Stromal cell of bone marrow (primary cell): ENCODE data around the gene PIK3AP1.

ENCODE experiments used
- DNase-seq: peaks from one replicate; pipeline ENCODE4 v3.0.0-alpha.2; 2012; ENCODE audit warnings: low read depth

Gene PIK3AP1

DNA sequence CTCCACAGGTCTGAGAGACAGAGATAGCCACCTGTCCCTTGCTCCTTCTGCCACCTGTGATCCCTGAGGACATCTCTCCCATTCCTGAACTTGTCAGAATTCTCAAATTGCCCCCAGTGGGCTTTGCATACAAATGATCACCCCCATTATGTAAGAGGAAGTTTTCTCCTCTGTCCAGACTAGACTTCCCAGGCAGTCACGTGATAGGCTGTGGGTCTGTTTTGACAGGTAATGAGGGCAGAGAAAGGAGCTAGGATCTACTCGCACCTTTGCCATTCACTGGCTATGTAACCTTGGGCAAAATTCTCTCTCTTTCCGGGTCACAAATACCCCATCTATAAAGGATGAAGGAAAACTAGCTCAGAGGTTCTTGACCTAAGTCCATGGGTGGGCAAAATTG is 112.1 kb downstream of the PIK3AP1 start:
- no peak for DNase-seq

DNA sequence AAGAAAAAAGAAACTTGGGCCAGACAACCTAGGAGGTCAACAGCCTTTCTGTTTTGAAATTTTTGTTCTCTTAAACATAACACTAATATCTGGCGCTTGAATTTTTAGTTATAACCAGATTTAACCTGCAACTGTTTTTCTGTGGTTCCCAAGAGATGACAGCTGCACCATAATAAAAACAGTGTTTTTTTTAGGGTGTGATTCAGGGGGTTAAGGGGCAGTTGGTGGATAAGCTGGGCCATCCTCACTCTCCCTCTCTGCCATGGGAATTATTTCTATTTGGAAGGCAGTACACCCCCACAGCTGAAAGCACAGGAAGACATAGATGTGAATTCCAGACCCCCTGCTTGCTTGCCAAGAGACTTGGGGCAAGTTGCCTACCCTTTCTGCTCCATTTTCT is 113.4 kb downstream of the PIK3AP1 start:
- no peak for DNase-seq

DNA sequence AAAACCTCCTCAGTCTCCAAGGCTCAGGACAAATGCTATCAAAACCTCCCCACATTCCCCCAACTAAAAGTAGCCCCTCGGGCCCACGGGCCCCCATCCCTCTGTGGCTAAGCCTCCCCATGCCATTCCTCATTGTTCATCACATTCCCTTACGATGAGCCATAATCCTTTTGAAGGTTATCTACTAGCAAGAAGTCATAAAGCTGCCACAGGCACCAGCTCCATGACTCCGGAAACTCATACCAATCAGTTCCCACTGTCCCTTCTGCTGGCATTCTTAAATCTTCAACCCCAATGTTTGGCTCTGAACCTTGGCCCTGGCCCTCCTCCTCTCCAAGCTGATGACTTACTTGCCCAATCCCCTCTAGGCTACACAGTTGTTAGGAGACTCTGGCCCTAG is 114.1 kb downstream of the PIK3AP1 start:
- no peak for DNase-seq

DNA sequence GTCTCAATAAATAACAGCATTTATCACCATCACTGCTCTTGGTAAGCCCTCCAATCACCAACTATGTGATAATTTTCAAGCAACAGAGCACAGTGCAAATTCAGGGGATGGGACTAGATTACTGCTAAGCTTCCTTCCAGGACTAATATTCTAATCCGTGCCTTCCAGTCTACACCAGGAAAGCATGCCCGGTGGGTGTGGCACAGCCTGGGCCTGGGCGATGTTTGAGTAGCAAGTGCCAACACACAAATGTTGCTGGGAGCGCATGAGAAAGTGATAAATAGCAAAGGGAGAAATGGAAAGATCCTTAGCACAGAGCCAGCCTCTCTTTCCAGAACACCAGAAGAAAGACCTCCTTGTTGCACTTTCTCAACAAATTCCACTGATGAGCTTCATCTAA is 120.0 kb downstream of the PIK3AP1 start:
- no peak for DNase-seq

DNA sequence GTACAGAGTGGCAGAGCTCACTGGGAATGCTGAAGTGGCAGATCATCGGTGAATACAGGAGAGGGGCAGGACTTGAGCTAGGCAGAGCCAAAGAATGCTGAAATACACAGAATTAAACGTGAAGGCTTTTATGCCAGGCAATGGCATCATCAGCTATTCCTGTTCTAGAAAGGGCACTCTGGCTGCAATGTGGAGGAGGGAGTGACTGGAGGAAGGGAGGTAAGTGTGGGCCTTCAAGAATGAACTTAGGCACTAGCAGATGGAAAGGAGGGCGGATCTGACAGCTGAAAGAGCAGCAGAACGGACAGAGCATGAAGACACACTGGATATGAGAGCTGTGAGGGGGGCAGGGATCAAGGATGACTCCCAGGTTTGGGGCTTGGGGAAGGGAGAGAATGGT is 121.5 kb downstream of the PIK3AP1 start:
- DNase-seq, result no peak

DNA sequence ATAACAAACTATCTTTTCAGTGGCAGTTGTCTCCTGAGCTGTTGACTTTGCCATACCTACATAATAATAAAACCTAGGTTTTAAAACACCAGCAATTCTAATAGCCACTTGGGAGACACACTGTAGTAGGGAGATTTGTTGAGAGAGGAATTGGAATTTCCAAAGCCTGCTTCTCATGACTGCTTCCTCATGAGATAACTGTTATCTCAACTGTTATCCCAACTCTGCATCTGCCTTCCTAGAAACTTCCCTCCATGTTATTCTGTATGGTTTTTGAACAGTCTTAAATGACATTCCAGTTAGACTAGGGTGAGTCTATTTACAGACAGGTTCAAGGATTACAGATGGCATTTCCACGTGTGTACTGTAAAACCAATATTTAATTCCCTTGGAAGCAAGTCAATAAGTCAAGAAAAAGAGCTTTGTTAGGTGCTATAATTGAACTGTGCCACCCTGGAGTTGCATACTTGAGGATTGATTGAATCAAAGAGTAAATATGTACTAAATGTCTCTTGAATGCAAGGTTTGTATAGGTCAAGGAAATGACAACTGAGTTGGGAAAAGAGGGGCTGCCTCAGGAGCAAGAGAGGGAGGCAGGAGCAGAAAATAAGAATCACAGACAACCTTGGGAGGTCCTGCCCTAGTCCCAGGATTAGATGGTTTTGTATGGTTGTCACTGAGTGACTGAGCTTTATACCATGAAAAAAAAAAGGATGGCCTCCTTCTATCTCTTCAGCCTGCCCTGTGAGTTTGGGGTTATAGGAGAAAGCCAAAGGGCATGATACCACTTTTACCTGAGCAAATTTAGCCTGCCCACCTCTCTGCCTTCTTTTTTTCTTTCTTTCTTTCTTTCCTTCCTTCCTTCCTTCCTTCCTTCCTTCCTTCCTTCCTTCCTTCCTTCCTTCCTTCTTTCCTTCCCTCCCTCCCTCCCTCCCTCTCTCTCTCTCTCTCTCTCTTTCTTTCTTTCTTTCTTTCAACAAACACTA is 123.6 kb downstream of the PIK3AP1 start:
- no peak for DNase-seq

DNA sequence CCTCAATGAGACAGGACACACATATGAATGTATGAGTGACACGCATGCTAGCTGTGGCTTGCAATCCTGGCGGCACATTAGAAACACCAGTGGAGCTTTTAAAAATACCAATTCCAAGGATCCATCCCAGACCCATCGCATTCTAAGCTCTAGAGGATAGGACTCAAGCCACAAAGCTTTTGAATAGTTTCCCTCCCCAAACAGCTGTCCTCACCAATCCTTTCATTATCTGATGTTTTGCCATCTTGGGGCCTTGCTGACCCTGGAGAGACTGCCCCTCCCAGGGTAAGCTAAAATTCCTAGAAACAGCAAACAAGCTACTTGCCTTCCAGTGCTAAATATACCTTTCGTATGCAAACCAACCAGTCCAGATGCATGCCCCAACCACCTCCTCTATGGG is 124.6 kb downstream of the PIK3AP1 start:
- no peak for DNase-seq

DNA sequence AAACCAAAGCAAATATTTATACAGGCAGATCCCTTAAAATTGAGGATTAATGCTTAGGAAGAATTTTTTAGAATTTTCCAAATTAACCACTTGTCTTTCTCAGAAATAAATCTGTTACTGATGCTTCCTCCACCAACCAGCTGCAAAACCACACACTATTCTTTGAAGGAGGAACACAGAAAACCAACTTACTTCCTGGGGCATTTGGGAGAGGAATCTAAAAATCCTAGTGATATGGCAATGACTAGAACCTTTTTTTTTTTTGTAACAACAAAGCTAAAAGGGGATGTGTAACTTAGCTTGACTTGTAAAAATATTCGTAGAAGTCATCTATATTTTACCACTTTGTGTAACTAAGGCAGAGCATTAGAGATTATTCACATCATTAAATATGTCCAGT is 128.4 kb downstream of the PIK3AP1 start:
- DNase-seq, result no peak

DNA sequence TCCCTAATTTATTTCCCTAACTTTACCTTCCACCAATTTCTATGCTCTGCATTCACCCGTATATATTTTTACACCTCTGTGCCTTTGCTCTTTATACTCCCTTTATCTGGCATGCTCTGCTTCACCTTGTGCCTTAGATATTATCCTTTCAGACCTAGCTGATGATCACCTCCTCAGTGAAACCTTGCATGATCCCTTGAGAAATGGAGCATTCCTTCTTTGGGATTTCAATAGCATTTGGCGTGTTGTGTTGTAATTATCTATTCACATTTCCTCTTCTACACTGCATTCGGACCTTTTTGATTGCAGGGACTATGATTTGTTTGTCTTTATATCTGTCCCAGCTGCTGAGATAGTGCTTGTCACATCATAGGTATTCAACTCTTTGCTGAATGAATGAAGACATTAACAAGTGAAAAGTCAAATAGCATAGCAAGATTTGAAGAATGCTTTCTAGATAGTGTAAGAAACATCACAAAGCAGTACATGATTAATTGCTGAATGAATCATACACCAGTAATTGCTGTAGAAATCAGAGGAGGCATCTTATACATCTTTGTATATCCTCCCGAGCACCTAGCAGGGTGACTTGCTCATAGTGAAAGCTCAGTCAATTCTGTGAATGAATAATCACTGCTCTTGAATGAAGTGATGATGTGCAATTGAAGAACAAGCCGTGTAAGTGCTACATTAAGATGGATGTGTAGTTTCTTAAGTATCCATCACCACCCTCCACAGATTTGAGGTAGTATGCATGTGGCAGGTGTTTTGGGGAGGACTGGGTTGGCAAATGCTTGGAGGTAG is 131.5 kb downstream of the PIK3AP1 start:
- no peak for DNase-seq

DNA sequence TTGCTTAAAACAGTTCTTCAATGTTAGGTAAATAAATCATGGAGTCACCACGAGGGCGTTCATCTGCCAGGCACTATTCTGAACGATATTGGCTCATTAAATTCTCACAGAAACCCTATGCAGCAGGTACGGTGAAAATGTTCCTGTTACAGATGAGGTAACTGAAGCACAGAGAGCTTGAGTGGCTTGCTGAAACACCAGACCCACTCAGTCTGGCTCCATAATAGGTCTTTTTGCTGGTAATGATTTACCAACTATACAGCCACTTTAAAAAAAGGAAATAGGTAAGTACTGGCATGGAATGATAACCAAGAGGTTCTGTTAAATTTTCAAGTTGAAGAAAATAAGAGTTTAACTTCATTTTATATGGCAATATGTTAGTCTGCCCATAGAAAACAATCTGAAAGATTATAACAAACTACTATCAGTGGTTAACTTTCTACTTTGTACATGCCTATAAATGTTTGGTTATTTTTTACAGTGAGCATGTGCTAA is 132.2 kb downstream of the PIK3AP1 start:
- no peak for DNase-seq

DNA sequence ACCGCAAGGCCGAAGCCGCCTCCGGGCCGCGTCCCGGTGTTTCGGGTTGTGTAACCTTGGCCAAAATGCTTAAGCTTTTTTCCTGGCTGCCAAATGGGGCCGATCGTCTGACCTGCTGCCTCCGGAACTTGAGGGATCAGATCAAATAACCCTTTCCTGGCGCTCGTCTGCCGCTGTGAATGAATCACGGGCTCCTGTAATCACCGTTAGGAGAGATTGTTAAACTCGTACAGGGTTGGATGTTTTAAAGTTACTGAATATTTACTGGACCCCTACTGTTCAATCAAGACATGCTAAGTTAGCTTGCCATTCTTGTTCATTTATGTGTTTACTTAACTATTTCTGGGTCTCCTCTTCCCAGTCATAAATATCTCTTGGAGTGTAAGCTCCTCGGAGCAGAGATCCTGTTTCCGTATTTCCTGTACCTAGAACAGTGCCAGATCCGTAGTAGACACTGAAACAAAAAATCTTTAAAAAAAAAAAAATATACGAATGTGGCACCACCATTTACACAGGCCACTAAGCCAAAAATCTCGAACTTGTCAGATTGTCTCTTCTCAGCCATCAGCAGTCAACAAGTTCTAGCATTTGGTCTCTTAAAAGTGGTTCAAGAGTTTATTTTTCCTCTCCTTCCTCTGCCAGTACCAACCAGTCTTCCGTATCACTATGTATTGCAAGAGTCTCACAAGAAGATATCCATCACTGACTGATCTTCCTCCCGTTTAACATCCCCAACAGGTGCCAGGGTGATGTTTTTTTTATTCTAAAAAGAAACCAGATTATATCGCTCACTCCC is 132.9 kb downstream of the PIK3AP1 start:
- peak; percentile 69 for DNase-seq

DNA sequence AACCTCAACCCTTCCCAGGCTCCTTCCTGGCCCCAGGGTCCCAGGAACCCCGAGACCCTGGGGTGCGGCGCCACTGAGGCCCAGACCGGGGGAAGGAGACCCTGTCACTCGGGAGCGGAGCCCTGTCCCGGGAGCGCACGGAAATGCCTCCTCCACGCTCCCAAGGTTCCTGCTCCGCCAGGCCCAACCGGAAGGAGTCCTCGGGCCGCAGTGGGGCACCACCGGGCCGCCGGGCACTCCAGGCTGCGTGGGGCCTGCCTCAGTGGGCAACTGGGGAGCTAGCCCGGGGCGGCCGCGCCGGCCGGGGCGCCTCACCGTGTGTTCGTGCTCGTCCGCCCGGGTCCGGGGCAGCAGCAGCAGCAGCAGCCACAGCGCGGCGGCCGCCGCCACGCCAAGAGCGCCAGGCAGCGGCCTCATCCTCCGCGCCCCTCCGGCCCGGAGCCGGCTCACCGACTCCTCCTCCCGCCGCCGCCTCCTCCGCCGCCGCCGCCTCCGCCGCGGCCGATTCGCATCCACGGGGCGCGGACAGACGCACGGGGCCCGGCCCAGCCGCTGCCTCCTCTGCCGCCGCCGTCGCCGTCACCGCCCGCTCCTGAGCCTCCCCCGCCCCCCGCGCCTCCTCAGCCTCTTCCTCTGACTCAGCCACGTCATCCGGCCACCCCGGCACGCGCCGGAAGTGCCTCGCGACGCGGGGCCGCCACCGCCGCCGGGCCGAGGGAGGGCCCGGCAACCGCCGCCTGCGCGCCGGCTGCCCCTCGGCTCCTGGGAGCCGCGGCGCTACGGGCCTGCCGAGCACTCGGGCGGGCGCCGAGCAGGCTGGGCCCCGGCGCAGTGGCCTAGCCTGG is 133.7 kb downstream of the PIK3AP1 start, which contains the start of gene TM9SF3:
TSS of gene TM9SF3 (minus strand) at position 594 of the 845 bp plus-strand sequence. CDS start at position 417, 177 bp downstream.
- peak; percentile 80 for DNase-seq

DNA sequence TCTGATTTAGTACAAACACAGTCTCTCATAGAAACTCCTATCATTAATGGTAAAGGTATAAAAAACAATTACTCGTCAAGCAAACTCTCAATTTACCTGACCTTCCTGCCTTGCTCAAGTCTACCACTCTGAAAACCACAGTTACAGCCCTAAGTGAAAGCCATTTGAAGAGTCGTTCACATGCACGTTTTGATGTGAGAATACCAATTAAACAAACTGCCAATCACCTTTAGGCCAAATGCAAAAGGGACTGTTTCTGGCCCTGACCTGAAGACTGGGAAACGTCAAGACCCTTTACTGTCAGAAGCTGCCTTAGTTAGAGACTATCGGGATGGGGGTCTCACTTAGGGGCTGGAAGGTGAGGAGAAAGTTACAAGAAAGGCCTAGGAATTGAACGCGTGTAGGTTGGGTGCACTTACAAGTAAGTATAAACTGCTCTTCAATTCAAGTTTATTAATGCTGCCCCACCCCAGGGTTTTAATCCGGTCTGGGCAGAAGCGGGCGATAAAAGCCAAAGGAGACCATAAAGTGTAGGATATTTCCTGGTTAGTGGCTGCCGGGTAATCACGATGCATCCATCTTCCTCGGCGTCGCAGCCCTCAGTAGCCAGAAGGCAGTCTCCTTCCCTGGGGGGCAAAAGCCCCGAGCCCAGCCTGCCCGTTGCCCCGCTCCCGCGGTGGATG is 134.4 kb downstream of the PIK3AP1 start:
- DNase-seq, result no peak

DNA sequence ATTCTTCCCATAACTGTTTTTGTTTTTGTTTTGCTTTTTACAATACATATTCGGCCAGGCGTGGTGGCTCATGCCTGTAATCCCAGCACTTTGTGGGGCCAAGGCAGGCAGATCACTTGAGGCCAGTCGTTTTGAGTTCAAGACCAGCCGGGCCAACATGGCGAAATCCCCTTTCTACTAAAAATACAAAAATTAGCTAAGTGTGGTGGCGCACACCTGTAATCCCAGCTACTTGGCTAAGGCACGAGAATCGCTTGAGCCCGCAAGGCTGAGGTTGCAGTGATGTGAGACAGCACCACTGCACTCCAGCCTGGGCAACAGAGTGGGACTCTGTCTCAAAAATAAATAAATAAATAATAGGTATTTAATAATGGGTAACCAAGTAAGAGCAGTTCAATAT is 135.8 kb downstream of the PIK3AP1 start:
- DNase-seq, result no peak

DNA sequence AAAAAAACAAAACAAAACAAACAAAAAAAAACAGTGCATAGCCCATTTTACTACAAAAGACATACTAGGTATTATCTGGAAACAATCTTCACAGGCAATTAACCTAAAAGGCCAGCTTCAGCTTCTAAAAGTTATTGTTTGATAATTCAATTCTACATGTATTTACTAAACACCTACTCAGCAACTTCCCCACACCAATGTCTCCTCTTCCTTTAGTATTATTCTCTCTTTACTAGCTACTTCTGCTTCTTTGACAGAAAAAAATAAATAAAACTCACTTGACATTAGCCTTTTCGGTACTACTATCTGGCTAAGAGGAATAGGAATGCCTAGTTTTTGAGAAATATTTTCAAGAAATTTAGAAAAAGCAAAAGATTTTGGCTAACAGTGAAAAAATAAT is 136.3 kb downstream of the PIK3AP1 start:
- no peak for DNase-seq

DNA sequence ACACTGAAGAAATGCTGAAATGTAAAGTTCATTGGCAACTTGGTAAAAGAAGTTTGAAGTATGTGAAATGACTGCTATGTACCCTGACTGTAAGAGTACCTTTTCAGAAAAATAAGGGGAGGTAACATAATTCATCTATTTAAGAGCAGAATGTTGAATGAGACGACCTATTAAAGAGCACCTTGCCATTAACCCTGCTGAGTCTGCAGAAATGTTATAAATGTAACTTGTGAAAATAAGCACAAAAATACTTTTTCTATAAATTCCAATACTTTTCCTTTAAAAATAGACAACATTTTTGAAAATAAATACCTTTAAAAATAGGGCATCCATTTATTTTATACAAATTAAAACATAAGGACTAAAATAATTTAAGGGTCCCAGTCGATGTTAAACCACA is 141.2 kb downstream of the PIK3AP1 start:
- no peak for DNase-seq

DNA sequence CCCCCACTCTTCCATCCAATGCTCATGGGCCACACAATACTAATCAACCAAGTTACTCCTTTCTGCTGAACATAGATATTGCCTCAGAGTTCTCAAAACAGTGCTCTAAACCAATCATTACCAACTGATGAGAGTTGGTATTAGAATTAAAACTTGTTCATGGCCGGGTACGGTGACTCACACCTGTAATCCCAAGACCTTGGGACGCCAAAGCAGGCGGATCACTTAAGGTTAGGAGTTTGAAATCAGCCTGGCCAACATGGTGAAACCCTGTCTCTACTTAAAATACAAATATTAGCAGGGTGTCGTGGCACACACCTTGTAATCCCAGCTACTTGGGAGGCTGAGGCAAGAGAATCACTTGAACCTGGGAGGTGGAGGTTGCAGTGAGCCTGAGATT is 141.7 kb downstream of the PIK3AP1 start:
- DNase-seq, result no peak

DNA sequence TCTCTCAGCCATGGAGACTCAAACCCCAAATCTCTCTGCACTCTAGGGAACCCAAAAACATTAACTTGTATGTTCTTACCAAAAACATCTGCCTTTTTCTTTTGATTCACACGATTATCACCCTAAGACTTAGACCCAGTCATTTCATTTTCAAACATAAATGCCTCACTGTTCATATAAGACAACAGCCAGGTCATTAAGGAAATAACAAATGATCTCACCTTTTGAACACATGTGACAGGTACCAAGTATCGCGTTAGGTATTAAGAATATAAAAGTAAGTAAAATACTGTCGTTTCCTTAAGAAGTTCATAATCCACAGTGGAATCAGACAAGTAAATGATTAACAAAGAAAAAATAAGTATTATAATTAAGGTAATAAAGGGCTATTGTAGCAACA is 142.3 kb downstream of the PIK3AP1 start:
- DNase-seq, result no peak

DNA sequence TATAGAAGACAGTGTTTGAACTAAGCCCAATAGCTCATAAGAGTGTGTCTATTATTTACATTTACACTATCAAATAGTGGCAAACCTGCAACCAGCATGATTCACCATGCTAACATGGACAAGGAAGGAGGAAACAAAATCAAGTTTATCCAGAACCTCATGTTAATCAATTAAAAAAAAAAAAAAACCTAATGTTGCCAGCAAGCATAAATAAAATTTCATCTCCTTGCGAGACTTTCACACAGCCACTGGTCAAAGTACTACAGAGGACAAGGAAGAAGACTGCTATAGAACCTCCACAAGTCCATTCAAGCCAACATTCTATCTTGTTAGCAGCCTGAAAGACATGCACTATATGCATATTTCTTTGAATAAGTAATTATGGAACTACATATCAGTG is 143.2 kb downstream of the PIK3AP1 start:
- no peak for DNase-seq

DNA sequence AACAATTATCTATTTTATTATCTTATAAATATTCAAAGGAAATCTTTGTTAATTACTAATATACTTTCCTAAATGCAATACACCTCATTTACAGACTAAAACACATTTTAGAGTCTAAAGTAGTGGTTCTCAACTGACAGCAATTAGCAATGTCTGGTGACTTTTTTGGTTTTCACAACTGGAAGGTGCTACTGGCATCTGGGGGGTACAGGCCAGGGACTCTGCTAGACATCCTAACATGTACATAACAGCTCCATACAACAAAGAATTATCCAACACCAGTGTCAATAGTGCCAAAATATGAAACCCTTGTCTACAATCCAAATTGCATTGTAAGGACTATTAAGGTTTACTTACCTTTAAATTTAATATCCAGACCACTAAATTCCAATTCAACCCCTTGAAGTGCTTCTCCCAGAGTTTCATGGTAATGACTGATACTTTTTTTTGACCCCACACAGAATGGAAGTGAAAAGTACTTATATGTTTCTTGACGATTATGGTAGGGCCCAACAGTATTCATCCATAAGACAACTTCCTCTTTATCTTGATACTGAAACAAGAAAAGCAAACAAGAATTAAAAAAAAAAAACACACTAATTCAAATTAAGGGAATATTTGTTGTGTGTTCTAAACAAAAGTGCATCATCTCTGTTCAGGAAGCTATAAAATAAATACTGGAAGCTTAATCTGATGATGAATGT is 143.9 kb downstream of the PIK3AP1 start:
- DNase-seq, result no peak
